K562 (cell line): ENCODE measurements around the gene OCEL1. TPM values are rescaled to one million over a fixed set of nuclear protein-coding genes. Genes with fewer than 3 reads are reported as not detected.

Source experiments
- BACH1 ChIP-seq: fragments of 200-800 bp; sonication (Bioruptor generic); IDR thresholded peaks from 2 replicates; pipeline ENCODE4 v1.6.1; 2016; ENCODE audit warnings: missing genetic modification characterization, missing compliant biosample characterization
- EWSR1 ChIP-seq: fragments of 450-650 bp; IDR thresholded peaks from 2 replicates; pipeline ENCODE4 v1.6.1; 2018; ENCODE audit warnings: borderline replicate concordance, mild to moderate bottlenecking, low read depth, moderate library complexity; ENCODE audit not compliant: partially characterized antibody
- FOXK2 ChIP-seq, 2 experiments: fragments of 450-650 bp; IDR thresholded peaks in 1 of 2; conservative IDR thresholded peaks in 1 of 2; 2 replicates each; pipeline ENCODE4 v1.6.1; 2016; ENCODE audit warnings: low read depth in 2 of 2, mild to moderate bottlenecking in 1 of 2
- KAT2B ChIP-seq: IDR thresholded peaks from one replicate; pipeline ENCODE4 v1.6.1; 2012; ENCODE audit warnings: low read depth, mild to moderate bottlenecking, control low read depth, inconsistent platforms, low read length, moderate library complexity
- MIER1 ChIP-seq: fragments of 450-650 bp; IDR thresholded peaks from 2 replicates; pipeline ENCODE4 v1.6.1; 2016; ENCODE audit warnings: antibody characterized with exemption, mild to moderate bottlenecking, low read depth
- MYC ChIP-seq, 2 experiments: fragments of 250-450 bp in 1 of 2; sonication (Bioruptor Pico) in 1 of 2; IDR thresholded peaks; 2 replicates each; pipeline versions ENCODE4 v1.5.1 to v1.6.1; 2012 to 2021; ENCODE audit warnings: low read depth in 2 of 2, borderline replicate concordance in 1 of 2, improper control_type of control experiment in 1 of 2, low read length in 1 of 2, mild to moderate bottlenecking in 1 of 2, moderate library complexity in 1 of 2
- NBN ChIP-seq: fragments of 450-650 bp; IDR thresholded peaks from 2 replicates; pipeline ENCODE4 v1.6.1; 2016; ENCODE audit warnings: low read depth, mild to moderate bottlenecking
- NELFE ChIP-seq: IDR thresholded peaks from 2 replicates; pipeline ENCODE4 v1.6.1; 2011; ENCODE audit warnings: mild to moderate bottlenecking; ENCODE audit not compliant: insufficient read depth, insufficient read length
- NR2C1 ChIP-seq, 2 experiments: fragments of 450-650 bp; IDR thresholded peaks; 2 replicates each; pipeline ENCODE4 v1.6.1; 2017; ENCODE audit warnings: mild to moderate bottlenecking in 2 of 2, antibody characterized with exemption in 1 of 2, inconsistent platforms in 1 of 2, missing compliant biosample characterization in 1 of 2, missing genetic modification characterization in 1 of 2
- PRMT5 ChIP-seq: sonication (generic); formaldehyde crosslinking; IDR thresholded peaks from 2 replicates; pipeline ENCODE4 v1.5.0; 2020; ENCODE audit warnings: missing genetic modification reagents
- SIRT6 ChIP-seq: IDR thresholded peaks from one replicate; pipeline ENCODE4 v1.6.1; 2012; ENCODE audit warnings: low read depth, mild to moderate bottlenecking, control low read depth, inconsistent platforms, low read length, moderate library complexity
- SMARCA5 ChIP-seq: fragments of 450-650 bp; IDR thresholded peaks from 2 replicates; pipeline ENCODE4 v1.6.1; 2016
- SPI1 ChIP-seq: IDR thresholded peaks from 2 replicates; pipeline ENCODE4 v1.6.1; 2011; ENCODE audit warnings: low read depth, low read length, control low read depth, borderline replicate concordance
- ZNF12 ChIP-seq: sonication (generic); formaldehyde crosslinking; IDR thresholded peaks from 2 replicates; pipeline ENCODE4 v1.4.0; 2020; ENCODE audit warnings: mild to moderate bottlenecking, missing genetic modification reagents
- ZNF507 ChIP-seq: conservative IDR thresholded peaks from 2 replicates; pipeline ENCODE4 v1.6.1; 2017; ENCODE audit warnings: missing genetic modification characterization, missing compliant biosample characterization
- polyA plus RNA-seq, 8 experiments: library from polyadenylated mRNA; depleted of rRNA in 4 of 8; stranded (reverse) in 5 of 8; unstranded in 3 of 8; fragments of >200 nt; fragmentation: Nextera tagmentation in 2 of 8; fragmentation: Illumina TruSeq in 1 of 8; extraction: Ambion mirVana in 2 of 8; extraction: Trizol in 1 of 8; gene quantifications; 2 replicates each; pipeline versions ENCODE4 v1.2.1 to v1.2.3, GENCODE V29; 2011 to 2014; ENCODE audit warnings: inconsistent platforms in 1 of 8, missing spikeins in 1 of 8
- total RNA-seq, 7 experiments: library from RNA; depleted of rRNA in 6 of 7; stranded (reverse); fragments of >200 nt in 6 of 7; fragmentation: Illumina TruSeq in 2 of 7; extraction: Trizol in 2 of 7; gene quantifications; 2 replicates each; pipeline versions ENCODE4 v1.2.1 to v1.2.3, GENCODE V29; 2011 to 2021; ENCODE audit warnings: low replicate concordance in 1 of 7
- TF ChIP-seq, protein P1 (sequence below): fragments of 450-650 bp; IDR thresholded peaks from 2 replicates; pipeline ENCODE4 v1.6.1; 2016; ENCODE audit warnings: mild to moderate bottlenecking, moderate library complexity

The OCEL1 gene
- total and polyA plus RNA-seq, 9 of the 15 experiments (the other 6 are each of a cell fraction or from before 2014, with no cell fraction given): 8.0 to 38.0 (median 12.4) TPM

DNA sequence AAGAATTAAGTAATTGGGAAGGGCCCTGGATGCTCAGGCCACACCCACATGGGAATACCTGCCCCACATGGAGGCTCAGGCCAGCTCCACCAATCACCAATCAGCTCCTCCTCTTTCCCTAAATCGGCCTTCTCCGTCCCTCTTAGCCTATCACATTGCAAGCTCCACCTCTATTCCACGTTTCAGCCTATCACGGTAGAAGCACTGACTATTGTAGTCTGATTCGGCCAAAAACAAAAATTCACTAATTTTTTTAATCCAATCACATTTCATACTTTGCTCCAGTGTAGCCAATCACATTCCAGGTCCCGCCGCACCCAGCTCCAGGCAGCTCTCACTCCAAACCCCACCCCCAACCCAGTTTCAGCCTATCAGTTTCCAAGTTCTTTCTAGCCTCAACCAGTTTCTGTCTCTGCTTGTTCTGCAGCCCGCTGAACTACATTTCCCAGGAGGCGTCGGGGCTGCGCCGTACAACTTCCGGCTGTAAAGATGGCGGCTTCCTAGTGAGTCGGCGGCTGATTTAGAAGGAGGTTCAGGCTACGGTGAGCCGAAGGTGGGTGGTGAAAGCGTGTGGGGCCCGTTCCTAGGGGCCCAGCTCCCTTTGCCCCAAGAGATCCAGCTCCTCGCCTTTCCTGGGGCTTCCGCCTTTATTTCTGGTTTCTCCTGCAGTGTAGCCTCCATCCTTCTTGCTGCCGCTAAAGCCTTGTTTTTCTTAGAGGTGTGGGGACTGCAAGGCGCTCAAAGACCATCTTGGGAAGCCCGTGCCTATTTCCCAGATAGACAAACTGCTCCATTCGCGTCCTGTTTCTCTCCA is 41.2 kb downstream of the OCEL1 start, which contains the start of gene BABAM1 (continued):
- TF ChIP-seq, protein P1, sequence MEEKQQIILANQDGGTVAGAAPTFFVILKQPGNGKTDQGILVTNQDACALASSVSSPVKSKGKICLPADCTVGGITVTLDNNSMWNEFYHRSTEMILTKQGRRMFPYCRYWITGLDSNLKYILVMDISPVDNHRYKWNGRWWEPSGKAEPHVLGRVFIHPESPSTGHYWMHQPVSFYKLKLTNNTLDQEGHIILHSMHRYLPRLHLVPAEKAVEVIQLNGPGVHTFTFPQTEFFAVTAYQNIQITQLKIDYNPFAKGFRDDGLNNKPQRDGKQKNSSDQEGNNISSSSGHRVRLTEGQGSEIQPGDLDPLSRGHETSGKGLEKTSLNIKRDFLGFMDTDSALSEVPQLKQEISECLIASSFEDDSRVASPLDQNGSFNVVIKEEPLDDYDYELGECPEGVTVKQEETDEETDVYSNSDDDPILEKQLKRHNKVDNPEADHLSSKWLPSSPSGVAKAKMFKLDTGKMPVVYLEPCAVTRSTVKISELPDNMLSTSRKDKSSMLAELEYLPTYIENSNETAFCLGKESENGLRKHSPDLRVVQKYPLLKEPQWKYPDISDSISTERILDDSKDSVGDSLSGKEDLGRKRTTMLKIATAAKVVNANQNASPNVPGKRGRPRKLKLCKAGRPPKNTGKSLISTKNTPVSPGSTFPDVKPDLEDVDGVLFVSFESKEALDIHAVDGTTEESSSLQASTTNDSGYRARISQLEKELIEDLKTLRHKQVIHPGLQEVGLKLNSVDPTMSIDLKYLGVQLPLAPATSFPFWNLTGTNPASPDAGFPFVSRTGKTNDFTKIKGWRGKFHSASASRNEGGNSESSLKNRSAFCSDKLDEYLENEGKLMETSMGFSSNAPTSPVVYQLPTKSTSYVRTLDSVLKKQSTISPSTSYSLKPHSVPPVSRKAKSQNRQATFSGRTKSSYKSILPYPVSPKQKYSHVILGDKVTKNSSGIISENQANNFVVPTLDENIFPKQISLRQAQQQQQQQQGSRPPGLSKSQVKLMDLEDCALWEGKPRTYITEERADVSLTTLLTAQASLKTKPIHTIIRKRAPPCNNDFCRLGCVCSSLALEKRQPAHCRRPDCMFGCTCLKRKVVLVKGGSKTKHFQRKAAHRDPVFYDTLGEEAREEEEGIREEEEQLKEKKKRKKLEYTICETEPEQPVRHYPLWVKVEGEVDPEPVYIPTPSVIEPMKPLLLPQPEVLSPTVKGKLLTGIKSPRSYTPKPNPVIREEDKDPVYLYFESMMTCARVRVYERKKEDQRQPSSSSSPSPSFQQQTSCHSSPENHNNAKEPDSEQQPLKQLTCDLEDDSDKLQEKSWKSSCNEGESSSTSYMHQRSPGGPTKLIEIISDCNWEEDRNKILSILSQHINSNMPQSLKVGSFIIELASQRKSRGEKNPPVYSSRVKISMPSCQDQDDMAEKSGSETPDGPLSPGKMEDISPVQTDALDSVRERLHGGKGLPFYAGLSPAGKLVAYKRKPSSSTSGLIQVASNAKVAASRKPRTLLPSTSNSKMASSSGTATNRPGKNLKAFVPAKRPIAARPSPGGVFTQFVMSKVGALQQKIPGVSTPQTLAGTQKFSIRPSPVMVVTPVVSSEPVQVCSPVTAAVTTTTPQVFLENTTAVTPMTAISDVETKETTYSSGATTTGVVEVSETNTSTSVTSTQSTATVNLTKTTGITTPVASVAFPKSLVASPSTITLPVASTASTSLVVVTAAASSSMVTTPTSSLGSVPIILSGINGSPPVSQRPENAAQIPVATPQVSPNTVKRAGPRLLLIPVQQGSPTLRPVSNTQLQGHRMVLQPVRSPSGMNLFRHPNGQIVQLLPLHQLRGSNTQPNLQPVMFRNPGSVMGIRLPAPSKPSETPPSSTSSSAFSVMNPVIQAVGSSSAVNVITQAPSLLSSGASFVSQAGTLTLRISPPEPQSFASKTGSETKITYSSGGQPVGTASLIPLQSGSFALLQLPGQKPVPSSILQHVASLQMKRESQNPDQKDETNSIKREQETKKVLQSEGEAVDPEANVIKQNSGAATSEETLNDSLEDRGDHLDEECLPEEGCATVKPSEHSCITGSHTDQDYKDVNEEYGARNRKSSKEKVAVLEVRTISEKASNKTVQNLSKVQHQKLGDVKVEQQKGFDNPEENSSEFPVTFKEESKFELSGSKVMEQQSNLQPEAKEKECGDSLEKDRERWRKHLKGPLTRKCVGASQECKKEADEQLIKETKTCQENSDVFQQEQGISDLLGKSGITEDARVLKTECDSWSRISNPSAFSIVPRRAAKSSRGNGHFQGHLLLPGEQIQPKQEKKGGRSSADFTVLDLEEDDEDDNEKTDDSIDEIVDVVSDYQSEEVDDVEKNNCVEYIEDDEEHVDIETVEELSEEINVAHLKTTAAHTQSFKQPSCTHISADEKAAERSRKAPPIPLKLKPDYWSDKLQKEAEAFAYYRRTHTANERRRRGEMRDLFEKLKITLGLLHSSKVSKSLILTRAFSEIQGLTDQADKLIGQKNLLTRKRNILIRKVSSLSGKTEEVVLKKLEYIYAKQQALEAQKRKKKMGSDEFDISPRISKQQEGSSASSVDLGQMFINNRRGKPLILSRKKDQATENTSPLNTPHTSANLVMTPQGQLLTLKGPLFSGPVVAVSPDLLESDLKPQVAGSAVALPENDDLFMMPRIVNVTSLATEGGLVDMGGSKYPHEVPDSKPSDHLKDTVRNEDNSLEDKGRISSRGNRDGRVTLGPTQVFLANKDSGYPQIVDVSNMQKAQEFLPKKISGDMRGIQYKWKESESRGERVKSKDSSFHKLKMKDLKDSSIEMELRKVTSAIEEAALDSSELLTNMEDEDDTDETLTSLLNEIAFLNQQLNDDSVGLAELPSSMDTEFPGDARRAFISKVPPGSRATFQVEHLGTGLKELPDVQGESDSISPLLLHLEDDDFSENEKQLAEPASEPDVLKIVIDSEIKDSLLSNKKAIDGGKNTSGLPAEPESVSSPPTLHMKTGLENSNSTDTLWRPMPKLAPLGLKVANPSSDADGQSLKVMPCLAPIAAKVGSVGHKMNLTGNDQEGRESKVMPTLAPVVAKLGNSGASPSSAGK: no peak
- TF ChIP-seq KAT2B: no peak
- 0 out of 2 replicates have a peak, but pooled peaks have one; percentile 10 for TF ChIP-seq MYC (IDR thresholded peaks at IDR 0.05; ENCODE audit: low read depth, low read length)
- no peak for TF ChIP-seq MYC (CRISPR knock-in tag; IDR thresholded peaks at IDR 0.05; ENCODE audit: borderline replicate concordance, low read depth)
- TF ChIP-seq EWSR1: no peak
- TF ChIP-seq NBN: 0 out of 2 replicates have a peak, but pooled peaks have one; percentile 32
- no peak for TF ChIP-seq SIRT6
- TF ChIP-seq SMARCA5: no peak
- TF ChIP-seq SPI1: no peak
- TF ChIP-seq ZNF12 (CRISPR knock-in tag): no peak
- TF ChIP-seq ZNF507 (tag): no peak
- no peak for TF ChIP-seq MIER1
- TF ChIP-seq BACH1 (tag): peak; percentile 98
- TF ChIP-seq NELFE: no peak
- TF ChIP-seq PRMT5 (CRISPR knock-in tag): no peak
- TF ChIP-seq NR2C1 (IDR thresholded peaks at IDR 0.05): no peak
- peak; percentile 73 for TF ChIP-seq NR2C1 (tag; IDR thresholded peaks at IDR 0.05)
- TF ChIP-seq FOXK2 (conservative IDR thresholded peaks at IDR 0.05 in 1 of 2, IDR thresholded peaks at IDR 0.05 in 1 of 2; ENCODE audit: low read depth in 2 of 2): peak; percentile 38 to 41; a peak in 1 of 4 replicates
